DND-41 (cell line): Measurements from ENCODE around the gene FCER1G.
"Not testable (repeated sequence)": the region's sequence is repeated elsewhere in the genome, so short reads cannot be mapped to it uniquely, and the experiment has no call there.

ENCODE experiments used
- ATAC-seq: fragments of 200-7000 bp; cut with Tn5 transposase; 3 replicates; pipeline ENCODE4 v1.9.1; 2021; ENCODE audit warnings: low read depth; ENCODE audit not compliant: insufficient read depth
- DNase-seq: peaks from one replicate; pipeline ENCODE4 v3.0.0-alpha.2; 2020
- H2AFZ ChIP-seq: 2 replicates; pipeline ENCODE4 v1.6.0; 2012; ENCODE audit warnings: low read depth, low read length
- H3K27ac ChIP-seq: 2 replicates; pipeline ENCODE4 v1.5.1; 2012; ENCODE audit warnings: low read length, inconsistent platforms
- H3K27me3 ChIP-seq: fragments of 200-600 bp; sonication (generic); 2 replicates; pipeline ENCODE4 v1.6.0; 2012; ENCODE audit warnings: low read length, mild to moderate bottlenecking, inconsistent platforms; ENCODE audit not compliant: insufficient read depth, poor library complexity
- H3K36me3 ChIP-seq: 2 replicates; pipeline ENCODE4 v1.5.1; 2012; ENCODE audit warnings: low read length, inconsistent platforms; ENCODE audit not compliant: insufficient read depth
- H3K4me1 ChIP-seq: 2 replicates; pipeline ENCODE4 v1.5.1; 2012; ENCODE audit warnings: mild to moderate bottlenecking, low read length; ENCODE audit not compliant: insufficient read depth
- H3K4me2 ChIP-seq: 2 replicates; pipeline ENCODE4 v1.6.0; 2012; ENCODE audit warnings: mild to moderate bottlenecking, moderate library complexity, low read length, inconsistent platforms; ENCODE audit not compliant: insufficient read depth
- H3K4me3 ChIP-seq, 2 experiments: fragments of 200-600 bp in 1 of 2; shearing (Covaris generic) in 1 of 2; 2 replicates each; pipeline ENCODE4 v1.5.1; 2012 to 2016; ENCODE audit warnings: inconsistent platforms in 2 of 2, low read length in 2 of 2, mild to moderate bottlenecking in 2 of 2, low read depth in 1 of 2, moderate library complexity in 1 of 2
- H3K79me2 ChIP-seq: 2 replicates; pipeline ENCODE4 v1.6.0; 2012; ENCODE audit warnings: low read length, inconsistent platforms; ENCODE audit not compliant: insufficient read depth
- H3K9ac ChIP-seq: 2 replicates; pipeline ENCODE4 v1.6.0; 2012; ENCODE audit warnings: low read depth, mild to moderate bottlenecking, inconsistent platforms, low read length, moderate library complexity
- H3K9me3 ChIP-seq: 2 replicates; pipeline ENCODE4 v1.5.1; 2012; ENCODE audit warnings: low read length, moderate library complexity, mild to moderate bottlenecking, inconsistent platforms; ENCODE audit not compliant: insufficient read depth, severe bottlenecking
- H4K20me1 ChIP-seq: 2 replicates; pipeline ENCODE4 v1.6.0; 2012; ENCODE audit warnings: low read length; ENCODE audit not compliant: insufficient read depth
- EZH2 ChIP-seq: IDR thresholded peaks from 3 replicates; pipeline ENCODE4 v1.6.1; 2012; ENCODE audit warnings: borderline replicate concordance, low read depth, mild to moderate bottlenecking, moderate library complexity, low read length, inconsistent platforms; ENCODE audit not compliant: severe bottlenecking
- TF ChIP-seq, protein P1 (sequence below): IDR thresholded peaks from 2 replicates; pipeline ENCODE4 v1.5.1; 2012; ENCODE audit warnings: borderline replicate concordance, low read length, moderate library complexity, mild to moderate bottlenecking; ENCODE audit not compliant: poor library complexity, severe bottlenecking; ENCODE audit errors: extremely low read depth

FCER1G gene

DNA sequence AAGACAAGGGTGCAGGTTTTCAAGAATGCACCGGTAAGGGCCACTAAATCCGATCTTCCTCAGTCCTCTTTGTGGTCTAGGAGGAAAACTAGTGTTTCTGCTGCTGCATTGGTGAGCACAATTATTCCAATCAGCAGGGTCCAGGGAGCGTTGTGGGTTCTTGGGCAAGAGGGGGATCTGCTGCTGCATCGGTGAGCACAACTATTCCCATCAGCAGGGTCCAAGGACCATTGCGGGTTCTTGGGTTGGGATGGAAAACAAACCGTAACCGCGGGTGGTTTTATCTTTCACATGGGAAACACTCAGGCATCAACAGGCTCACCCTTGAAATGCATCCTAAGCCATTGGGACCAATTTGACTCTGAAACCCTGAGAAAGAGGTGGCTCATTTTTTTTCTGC, 36.5 kb downstream of the FCER1G start:
- TF ChIP-seq, protein P1, sequence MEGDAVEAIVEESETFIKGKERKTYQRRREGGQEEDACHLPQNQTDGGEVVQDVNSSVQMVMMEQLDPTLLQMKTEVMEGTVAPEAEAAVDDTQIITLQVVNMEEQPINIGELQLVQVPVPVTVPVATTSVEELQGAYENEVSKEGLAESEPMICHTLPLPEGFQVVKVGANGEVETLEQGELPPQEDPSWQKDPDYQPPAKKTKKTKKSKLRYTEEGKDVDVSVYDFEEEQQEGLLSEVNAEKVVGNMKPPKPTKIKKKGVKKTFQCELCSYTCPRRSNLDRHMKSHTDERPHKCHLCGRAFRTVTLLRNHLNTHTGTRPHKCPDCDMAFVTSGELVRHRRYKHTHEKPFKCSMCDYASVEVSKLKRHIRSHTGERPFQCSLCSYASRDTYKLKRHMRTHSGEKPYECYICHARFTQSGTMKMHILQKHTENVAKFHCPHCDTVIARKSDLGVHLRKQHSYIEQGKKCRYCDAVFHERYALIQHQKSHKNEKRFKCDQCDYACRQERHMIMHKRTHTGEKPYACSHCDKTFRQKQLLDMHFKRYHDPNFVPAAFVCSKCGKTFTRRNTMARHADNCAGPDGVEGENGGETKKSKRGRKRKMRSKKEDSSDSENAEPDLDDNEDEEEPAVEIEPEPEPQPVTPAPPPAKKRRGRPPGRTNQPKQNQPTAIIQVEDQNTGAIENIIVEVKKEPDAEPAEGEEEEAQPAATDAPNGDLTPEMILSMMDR, result no peak
- no peak for TF ChIP-seq EZH2
- no peak overlapping the region for H3K9ac ChIP-seq
- ATAC-seq (no peak), DNase-seq (no peak)
- H3K27ac ChIP-seq, result no peak overlapping the region
- no peaks in the 10 kb centered on the region for H3K9me3 ChIP-seq
- H3K79me2 ChIP-seq, result no peaks in the 10 kb centered on the region
- no peaks in the 10 kb centered on the region for H3K27me3 ChIP-seq
- no peak overlapping the region for H2AFZ ChIP-seq
- no peaks in the 10 kb centered on the region for H4K20me1 ChIP-seq
- H3K36me3 ChIP-seq, result no peaks in the 10 kb centered on the region
- no peak overlapping the region for H3K4me3 ChIP-seq
- no peak overlapping the region for H3K4me2 ChIP-seq
- H3K4me1 ChIP-seq, result no peaks in the 10 kb centered on the region

DNA sequence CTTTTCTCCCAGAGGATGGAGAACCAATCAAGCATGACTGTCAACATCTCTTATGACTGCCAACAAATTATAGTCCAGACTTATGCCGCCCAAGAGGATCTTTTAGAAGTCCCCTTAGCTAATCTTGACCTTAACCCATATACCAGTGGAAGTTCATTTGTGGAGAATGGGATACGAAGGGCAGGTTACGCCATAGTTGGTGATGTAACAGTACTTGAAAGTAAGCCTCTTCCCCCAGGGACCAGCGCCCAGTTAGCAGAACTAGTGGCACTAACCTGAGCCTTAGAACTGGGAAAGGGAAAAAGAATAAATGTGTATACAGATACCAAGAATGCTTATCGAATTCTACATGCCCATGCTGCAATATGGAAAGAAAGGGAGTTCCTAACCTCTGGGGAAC, 40.2 kb downstream of the FCER1G start:
- not testable (repeated sequence) for H3K36me3 ChIP-seq, H3K9ac ChIP-seq, H3K4me3 ChIP-seq, ATAC-seq, H4K20me1 ChIP-seq, H3K4me2 ChIP-seq, H3K79me2 ChIP-seq, DNase-seq, H3K27me3 ChIP-seq, H2AFZ ChIP-seq, H3K27ac ChIP-seq, H3K4me1 ChIP-seq, H3K9me3 ChIP-seq

DNA sequence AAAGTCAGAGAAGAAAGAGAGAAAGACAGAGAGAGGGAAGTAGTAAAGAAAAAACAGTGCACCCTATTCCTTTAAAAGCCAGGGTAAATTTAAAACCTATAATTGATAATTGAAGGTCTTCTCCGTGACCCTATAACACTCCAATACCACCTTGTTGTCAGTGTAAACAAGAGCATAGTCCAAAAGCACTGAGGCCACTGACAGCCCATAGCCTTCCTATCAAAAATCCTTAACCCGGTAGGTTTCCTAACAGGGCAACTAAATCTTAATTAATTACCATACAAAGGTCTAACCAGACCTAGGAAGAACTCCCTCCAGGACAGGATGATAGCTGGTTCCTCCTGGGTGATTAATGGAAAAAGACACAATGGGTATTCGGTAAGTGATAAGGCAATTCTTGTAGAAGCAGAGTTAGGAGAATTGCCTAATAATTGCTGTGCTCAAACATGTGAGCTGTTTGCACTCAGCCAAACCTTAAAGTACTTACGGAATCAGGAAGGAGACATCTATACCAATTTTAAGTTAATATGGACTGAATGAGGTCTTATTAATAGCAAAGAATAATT, 40.9 kb downstream of the FCER1G start:
- H3K4me2 ChIP-seq, H4K20me1 ChIP-seq, H2AFZ ChIP-seq, H3K79me2 ChIP-seq, DNase-seq, H3K4me1 ChIP-seq, ATAC-seq, H3K4me3 ChIP-seq, H3K27ac ChIP-seq, H3K9ac ChIP-seq, H3K36me3 ChIP-seq, H3K9me3 ChIP-seq: not testable (repeated sequence)
- H3K27me3 ChIP-seq, result peaks cover 11% of the 10 kb centered on the region

DNA sequence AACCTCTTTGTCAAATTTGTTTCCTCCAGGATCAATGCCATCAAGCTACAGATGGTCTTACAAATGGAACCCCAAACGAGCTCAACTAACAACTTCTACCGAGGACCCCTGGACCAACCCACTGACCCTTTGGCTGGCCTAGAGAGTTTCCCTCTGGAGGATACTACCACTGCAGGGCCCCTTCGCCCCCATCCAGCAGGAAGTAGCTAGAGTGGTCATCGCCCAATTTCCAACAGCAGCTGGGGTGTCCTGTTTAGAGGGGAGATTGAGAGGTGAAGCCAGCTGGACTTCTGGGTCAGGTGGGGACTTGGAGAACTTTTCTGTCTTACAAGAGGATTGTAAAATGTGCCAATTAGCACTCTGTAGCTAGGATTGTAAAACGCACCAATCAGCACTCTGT, 42.0 kb downstream of the FCER1G start:
- not testable (repeated sequence) for H3K36me3 ChIP-seq, H2AFZ ChIP-seq, H3K27ac ChIP-seq, ATAC-seq, H4K20me1 ChIP-seq, H3K79me2 ChIP-seq, H3K4me2 ChIP-seq, H3K9me3 ChIP-seq, DNase-seq, H3K4me1 ChIP-seq, H3K4me3 ChIP-seq, H3K9ac ChIP-seq
- peaks cover 15% of the 10 kb centered on the region for H3K27me3 ChIP-seq

DNA sequence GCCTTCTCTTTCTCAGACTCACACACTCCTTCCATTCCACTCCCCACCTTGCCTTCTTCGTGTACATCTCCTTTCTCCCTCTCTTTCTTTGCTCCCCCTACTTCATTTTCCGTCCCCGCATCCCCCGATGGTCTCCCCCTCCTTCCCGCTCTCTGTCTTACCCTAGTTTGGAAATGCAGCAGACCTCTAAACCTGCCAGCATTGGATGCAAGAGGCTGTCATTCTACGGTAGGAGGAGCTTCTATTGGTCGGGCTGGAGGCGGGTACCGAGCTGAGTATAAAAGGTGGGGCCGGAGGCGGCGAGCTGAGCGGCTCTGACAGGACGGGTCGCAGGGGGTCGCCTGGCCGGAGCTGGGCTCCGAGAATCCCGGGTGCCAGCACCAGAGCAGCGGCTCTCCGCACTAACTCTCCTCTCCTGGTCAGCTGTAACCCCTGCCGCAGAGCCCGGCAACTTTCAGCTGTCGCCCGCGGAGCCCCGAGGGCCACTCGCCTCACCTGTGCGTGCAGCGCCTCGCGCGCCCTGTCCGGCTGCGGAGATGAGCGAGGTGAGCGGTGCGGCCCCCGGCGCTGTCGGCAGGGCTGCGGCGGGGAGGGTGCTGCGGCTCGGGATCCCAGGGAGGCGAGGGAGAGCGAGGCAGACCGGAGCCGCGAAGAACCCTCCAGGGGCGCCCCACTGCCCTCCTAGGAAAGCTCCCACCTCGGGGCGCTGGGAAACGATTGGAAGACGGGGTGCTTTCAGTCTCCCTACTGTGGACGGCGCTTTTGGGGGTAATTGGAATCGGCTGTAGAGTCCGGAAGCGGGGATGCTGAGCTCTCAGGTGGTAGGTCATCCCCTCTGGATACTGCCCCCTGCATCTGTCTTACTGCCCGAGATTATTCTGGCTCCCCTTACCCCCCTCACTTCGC, 43.6 kb downstream of the FCER1G start, which contains the start of gene PCP4L1:
TSS of gene PCP4L1 (plus strand) at position 307 of the 906 bp plus-strand sequence. CDS start at position 537, 230 bp downstream.
- no peak within 1 kb of the TSS for H3K4me2 ChIP-seq
- no peak within 1 kb of the TSS for H3K27ac ChIP-seq
- peaks cover 18% of the 10 kb centered on the region for H3K27me3 ChIP-seq
- DNase-seq (no peak), ATAC-seq (no peak)
- H3K4me1 ChIP-seq, result no peaks in the 10 kb centered on the region
- no peaks in the 10 kb centered on the region for H3K79me2 ChIP-seq
- no peak within 1 kb of the TSS for H3K4me3 ChIP-seq
- no peak within 1 kb of the TSS for H3K9ac ChIP-seq
- TF ChIP-seq EZH2, result no peak
- TF ChIP-seq, protein P1, result no peak
- no peaks in the 10 kb centered on the region for H3K36me3 ChIP-seq
- H2AFZ ChIP-seq, result no peak within 1 kb of the TSS
- peaks cover 8% of the 10 kb centered on the region for H3K9me3 ChIP-seq
- no peaks in the 10 kb centered on the region for H4K20me1 ChIP-seq
